Measurements from ENCODE around the gene C1QTNF6.

DNA sequence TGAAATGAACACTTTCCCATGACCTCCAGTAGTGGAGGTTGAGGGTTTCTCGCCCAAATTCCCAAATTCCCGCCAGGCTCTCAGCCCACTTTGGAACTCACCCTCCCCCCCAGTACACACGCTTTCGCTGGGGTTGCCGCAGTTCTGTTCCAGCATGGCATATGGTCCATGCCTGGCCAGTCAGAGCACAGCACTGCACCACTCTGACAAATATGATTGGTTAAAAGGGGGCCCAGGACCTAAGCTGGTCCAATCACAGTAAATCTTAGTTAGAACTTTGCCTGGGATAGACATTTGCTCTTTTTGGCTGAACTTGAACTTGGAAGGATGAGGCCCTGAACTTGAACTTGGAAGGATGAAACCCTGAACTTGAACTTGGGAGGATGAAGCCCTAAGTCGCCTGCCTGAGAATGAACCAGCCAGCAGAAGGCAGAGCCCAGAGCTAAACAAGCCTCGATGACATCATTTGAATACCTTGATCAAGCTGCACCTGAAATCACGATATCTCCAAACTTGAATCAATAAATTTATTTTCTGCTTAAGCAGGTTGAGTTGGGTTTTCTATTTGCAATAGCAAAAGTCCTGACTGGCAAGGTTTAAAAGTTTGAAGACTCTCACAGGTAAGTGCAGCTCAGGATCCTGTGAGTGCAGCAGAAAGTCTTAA lies 36.8 kb upstream of the C1QTNF6 start:
- TF ChIP-seq, protein P1, sequence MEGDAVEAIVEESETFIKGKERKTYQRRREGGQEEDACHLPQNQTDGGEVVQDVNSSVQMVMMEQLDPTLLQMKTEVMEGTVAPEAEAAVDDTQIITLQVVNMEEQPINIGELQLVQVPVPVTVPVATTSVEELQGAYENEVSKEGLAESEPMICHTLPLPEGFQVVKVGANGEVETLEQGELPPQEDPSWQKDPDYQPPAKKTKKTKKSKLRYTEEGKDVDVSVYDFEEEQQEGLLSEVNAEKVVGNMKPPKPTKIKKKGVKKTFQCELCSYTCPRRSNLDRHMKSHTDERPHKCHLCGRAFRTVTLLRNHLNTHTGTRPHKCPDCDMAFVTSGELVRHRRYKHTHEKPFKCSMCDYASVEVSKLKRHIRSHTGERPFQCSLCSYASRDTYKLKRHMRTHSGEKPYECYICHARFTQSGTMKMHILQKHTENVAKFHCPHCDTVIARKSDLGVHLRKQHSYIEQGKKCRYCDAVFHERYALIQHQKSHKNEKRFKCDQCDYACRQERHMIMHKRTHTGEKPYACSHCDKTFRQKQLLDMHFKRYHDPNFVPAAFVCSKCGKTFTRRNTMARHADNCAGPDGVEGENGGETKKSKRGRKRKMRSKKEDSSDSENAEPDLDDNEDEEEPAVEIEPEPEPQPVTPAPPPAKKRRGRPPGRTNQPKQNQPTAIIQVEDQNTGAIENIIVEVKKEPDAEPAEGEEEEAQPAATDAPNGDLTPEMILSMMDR (IDR thresholded peaks at IDR 0.05 in 2 of 3, conservative IDR thresholded peaks at IDR 0.05 in 1 of 3; ENCODE audit: borderline replicate concordance in 1 of 3, insufficient read depth in 1 of 3, low read depth in 2 of 3, low read length in 2 of 3): no peak
- TF ChIP-seq EZH2phosphoT487 (IDR thresholded peaks at IDR 0.05; ENCODE audit: borderline replicate concordance) (no peak), POLR2A (IDR thresholded peaks at IDR 0.05; ENCODE audit: borderline replicate concordance, extremely low read depth, insufficient read depth, insufficient read length) (no peak), JUND (IDR thresholded peaks at IDR 0.05) (no peak), CEBPB (IDR thresholded peaks at IDR 0.05; ENCODE audit: low read depth) (no peak), POLR2AphosphoS5 (IDR thresholded peaks at IDR 0.05; ENCODE audit: low read depth, low read length) (no peak), RAD21 (IDR thresholded peaks at IDR 0.05; ENCODE audit: low read depth) (no peak)
- TF ChIP-seq, protein P2, sequence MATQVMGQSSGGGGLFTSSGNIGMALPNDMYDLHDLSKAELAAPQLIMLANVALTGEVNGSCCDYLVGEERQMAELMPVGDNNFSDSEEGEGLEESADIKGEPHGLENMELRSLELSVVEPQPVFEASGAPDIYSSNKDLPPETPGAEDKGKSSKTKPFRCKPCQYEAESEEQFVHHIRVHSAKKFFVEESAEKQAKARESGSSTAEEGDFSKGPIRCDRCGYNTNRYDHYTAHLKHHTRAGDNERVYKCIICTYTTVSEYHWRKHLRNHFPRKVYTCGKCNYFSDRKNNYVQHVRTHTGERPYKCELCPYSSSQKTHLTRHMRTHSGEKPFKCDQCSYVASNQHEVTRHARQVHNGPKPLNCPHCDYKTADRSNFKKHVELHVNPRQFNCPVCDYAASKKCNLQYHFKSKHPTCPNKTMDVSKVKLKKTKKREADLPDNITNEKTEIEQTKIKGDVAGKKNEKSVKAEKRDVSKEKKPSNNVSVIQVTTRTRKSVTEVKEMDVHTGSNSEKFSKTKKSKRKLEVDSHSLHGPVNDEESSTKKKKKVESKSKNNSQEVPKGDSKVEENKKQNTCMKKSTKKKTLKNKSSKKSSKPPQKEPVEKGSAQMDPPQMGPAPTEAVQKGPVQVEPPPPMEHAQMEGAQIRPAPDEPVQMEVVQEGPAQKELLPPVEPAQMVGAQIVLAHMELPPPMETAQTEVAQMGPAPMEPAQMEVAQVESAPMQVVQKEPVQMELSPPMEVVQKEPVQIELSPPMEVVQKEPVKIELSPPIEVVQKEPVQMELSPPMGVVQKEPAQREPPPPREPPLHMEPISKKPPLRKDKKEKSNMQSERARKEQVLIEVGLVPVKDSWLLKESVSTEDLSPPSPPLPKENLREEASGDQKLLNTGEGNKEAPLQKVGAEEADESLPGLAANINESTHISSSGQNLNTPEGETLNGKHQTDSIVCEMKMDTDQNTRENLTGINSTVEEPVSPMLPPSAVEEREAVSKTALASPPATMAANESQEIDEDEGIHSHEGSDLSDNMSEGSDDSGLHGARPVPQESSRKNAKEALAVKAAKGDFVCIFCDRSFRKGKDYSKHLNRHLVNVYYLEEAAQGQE (IDR thresholded peaks at IDR 0.05; ENCODE audit: low read depth): no peak
- TF ChIP-seq, protein P3, sequence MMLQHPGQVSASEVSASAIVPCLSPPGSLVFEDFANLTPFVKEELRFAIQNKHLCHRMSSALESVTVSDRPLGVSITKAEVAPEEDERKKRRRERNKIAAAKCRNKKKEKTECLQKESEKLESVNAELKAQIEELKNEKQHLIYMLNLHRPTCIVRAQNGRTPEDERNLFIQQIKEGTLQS (IDR thresholded peaks at IDR 0.05): no peak

Measured in HCT116 (cell line).